Measurements from ENCODE around the gene ZNF23.

- TF ChIP-seq CTCF (IDR thresholded peaks at IDR 0.05), result no peak
- no peak for TF ChIP-seq POLR2A (IDR thresholded peaks at IDR 0.05)
These were observed 32.5 kb downstream of the ZNF23 start for GRCh38 chr16:71429581-71429980.

All from adrenal gland (tissue), 5 donors.